ENCODE results near the gene OSBPL2. TPM values are rescaled to one million over a fixed set of nuclear protein-coding genes. Genes with fewer than 3 reads are reported as not detected.

The OSBPL2 gene
- total and polyA plus RNA-seq, 2 donors (not counting 1 experiment from before 2014, with no cell fraction given), result 28.1 to 74.3 TPM

DNA sequence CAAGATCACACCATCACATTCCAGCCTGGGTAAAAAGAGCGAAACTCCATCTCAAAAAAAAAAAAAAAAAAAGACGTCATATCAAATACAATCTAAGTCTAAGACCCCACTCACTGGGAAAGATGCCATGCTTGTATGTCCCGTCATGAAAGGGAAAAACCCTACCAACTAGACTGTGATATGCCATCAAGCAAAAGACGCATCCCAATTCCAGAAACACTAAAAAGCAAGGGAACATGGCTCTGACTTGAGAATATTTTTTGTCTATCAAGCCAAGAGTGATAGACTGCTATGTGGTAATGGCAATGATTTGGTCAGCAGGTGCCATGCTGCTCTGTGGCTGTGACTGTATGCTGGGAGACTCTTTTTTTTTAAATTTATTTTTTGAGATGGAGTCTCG is 105.8 kb downstream of the OSBPL2 start:
- H3K4me2 ChIP-seq (replicated peaks; ENCODE audit: low read depth, low read length, poor library complexity, severe bottlenecking), result no peak overlapping the region
- no peak overlapping the region for H2AFZ ChIP-seq (ENCODE audit: insufficient read depth, low read depth, low read length, poor library complexity, severe bottlenecking)
- TF ChIP-seq, protein P1, sequence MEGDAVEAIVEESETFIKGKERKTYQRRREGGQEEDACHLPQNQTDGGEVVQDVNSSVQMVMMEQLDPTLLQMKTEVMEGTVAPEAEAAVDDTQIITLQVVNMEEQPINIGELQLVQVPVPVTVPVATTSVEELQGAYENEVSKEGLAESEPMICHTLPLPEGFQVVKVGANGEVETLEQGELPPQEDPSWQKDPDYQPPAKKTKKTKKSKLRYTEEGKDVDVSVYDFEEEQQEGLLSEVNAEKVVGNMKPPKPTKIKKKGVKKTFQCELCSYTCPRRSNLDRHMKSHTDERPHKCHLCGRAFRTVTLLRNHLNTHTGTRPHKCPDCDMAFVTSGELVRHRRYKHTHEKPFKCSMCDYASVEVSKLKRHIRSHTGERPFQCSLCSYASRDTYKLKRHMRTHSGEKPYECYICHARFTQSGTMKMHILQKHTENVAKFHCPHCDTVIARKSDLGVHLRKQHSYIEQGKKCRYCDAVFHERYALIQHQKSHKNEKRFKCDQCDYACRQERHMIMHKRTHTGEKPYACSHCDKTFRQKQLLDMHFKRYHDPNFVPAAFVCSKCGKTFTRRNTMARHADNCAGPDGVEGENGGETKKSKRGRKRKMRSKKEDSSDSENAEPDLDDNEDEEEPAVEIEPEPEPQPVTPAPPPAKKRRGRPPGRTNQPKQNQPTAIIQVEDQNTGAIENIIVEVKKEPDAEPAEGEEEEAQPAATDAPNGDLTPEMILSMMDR (IDR thresholded peaks at IDR 0.05), result no peak
- TF ChIP-seq EZH2 (IDR thresholded peaks at IDR 0.05; ENCODE audit: borderline replicate concordance, insufficient read depth, low read depth, low read length, poor library complexity, severe bottlenecking), result no peak
- no peaks in the 10 kb centered on the region for H3K27me3 ChIP-seq (replicated peaks in 1 of 4; ENCODE audit: control extremely low read depth in 1 of 4, control insufficient read depth in 3 of 4, insufficient read depth in 4 of 4, low read length in 3 of 4)
- peaks cover 12 to 17% of the 10 kb centered on the region in 2 donors for H3K4me1 ChIP-seq (ENCODE audit: control insufficient read depth in 2 of 2, insufficient read depth in 2 of 2, low read length in 2 of 2)
- ChIA-PET CTCF (interaction anchor here (1.4 kb wide), 1 partner anchor 38 kb away, joined by 5 read pairs; no protein-coding TSS in a partner anchor), POLR2A (interaction anchor here (0.6 kb wide), 1 partner anchor 11 kb away, joined by 5 read pairs; no protein-coding TSS in a partner anchor)
- no peak for DNase-seq
- H3K79me2 ChIP-seq (ENCODE audit: control insufficient read depth, insufficient read depth, low read length), result no peaks in the 10 kb centered on the region
- no peak for ATAC-seq (ENCODE audit: low read depth)
- Mint-ChIP-seq H3K27me3 (no peaks in the 10 kb centered on the region), H3K9me3 (ENCODE audit: insufficient read depth) (peaks cover 3% of the 10 kb centered on the region), H3K4me3 (no peak overlapping the region), H3K4me1 (peaks cover 12% of the 10 kb centered on the region), H3K27ac (no peak overlapping the region)
- no peak overlapping the region for H3K9ac ChIP-seq (ENCODE audit: low read length)
- 100% methylated on average over 1 of the region's 5 CpGs for WGBS (ENCODE audit: insufficient coverage)
- no peaks in the 10 kb centered on the region for H4K20me1 ChIP-seq (ENCODE audit: control insufficient read depth, insufficient read depth, low read length, poor library complexity, severe bottlenecking)
- H3K4me3 ChIP-seq (ENCODE audit: control extremely low read depth in 1 of 5, extremely low read depth in 1 of 5, insufficient read depth in 1 of 5, low read depth in 2 of 5, low read length in 4 of 5), result no peak overlapping the region
- no peak overlapping the region for H3K27ac ChIP-seq (ENCODE audit: low read length in 2 of 2)
- intact Hi-C loops (cut with micrococcal nuclease), result no loop called here
- H3K9me3 ChIP-seq (ENCODE audit: control extremely low read depth in 1 of 3, control insufficient read depth in 2 of 3, insufficient read depth in 1 of 3, low read length in 2 of 3), result no peaks in the 10 kb centered on the region
- H3K36me3 ChIP-seq (replicated peaks in 1 of 2; ENCODE audit: control extremely low read depth in 1 of 2, control insufficient read depth in 1 of 2, extremely low read depth in 1 of 2, insufficient read depth in 2 of 2, low read length in 1 of 2), result no peaks in the 10 kb centered on the region

DNA sequence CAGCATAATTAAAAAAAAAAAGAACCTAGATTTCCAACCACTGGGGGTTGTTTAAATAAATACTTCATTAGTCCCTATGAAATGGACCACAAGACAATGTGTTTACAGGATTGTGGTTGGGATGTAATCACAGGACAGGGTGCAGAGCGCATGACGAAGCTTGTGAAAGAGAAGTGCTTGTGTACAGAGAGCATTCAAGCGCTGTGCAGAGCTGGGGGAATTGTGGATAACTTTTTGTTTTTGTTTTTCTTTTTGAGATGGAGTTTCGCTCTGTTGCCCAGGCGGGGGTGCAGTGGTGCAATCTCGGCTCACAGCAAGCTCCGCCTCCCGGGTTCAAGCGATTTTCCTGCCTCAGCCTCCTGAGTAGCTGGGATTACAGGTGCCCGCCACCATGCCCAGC is 106.5 kb downstream of the OSBPL2 start:
- Mint-ChIP-seq H3K4me3 (no peak overlapping the region), H3K9me3 (ENCODE audit: insufficient read depth) (peaks cover 3% of the 10 kb centered on the region), H3K27me3 (no peaks in the 10 kb centered on the region), H3K27ac (no peak overlapping the region), H3K4me1 (peaks cover 7% of the 10 kb centered on the region)
- H3K27ac ChIP-seq (ENCODE audit: low read length in 2 of 2), result no peak overlapping the region
- H3K9ac ChIP-seq (ENCODE audit: low read length), result no peak overlapping the region
- H3K9me3 ChIP-seq (ENCODE audit: control extremely low read depth in 1 of 3, control insufficient read depth in 2 of 3, insufficient read depth in 1 of 3, low read length in 2 of 3), result no peaks in the 10 kb centered on the region
- H3K79me2 ChIP-seq (ENCODE audit: control insufficient read depth, insufficient read depth, low read length), result no peaks in the 10 kb centered on the region
- no peak overlapping the region for H3K4me2 ChIP-seq (replicated peaks; ENCODE audit: low read depth, low read length, poor library complexity, severe bottlenecking)
- H3K4me1 ChIP-seq (ENCODE audit: control insufficient read depth in 2 of 2, insufficient read depth in 2 of 2, low read length in 2 of 2), result peaks cover 9 to 11% of the 10 kb centered on the region in 2 donors
- ATAC-seq (ENCODE audit: low read depth) (no peak), DNase-seq (no peak)
- 82% methylated on average over 7 of the region's 10 CpGs for WGBS (ENCODE audit: insufficient coverage)
- H2AFZ ChIP-seq (ENCODE audit: insufficient read depth, low read depth, low read length, poor library complexity, severe bottlenecking), result no peak overlapping the region
- ChIA-PET POLR2A (no interaction called here), CTCF (no interaction called here)
- H3K36me3 ChIP-seq (replicated peaks in 1 of 2; ENCODE audit: control extremely low read depth in 1 of 2, control insufficient read depth in 1 of 2, extremely low read depth in 1 of 2, insufficient read depth in 2 of 2, low read length in 1 of 2), result no peaks in the 10 kb centered on the region
- intact Hi-C loops (cut with micrococcal nuclease), result no loop called here
- no peaks in the 10 kb centered on the region for H4K20me1 ChIP-seq (ENCODE audit: control insufficient read depth, insufficient read depth, low read length, poor library complexity, severe bottlenecking)
- H3K27me3 ChIP-seq (replicated peaks in 1 of 4; ENCODE audit: control extremely low read depth in 1 of 4, control insufficient read depth in 3 of 4, insufficient read depth in 4 of 4, low read length in 3 of 4), result no peaks in the 10 kb centered on the region
- H3K4me3 ChIP-seq (ENCODE audit: control extremely low read depth in 1 of 5, extremely low read depth in 1 of 5, insufficient read depth in 1 of 5, low read depth in 2 of 5, low read length in 4 of 5), result no peak overlapping the region
- TF ChIP-seq, protein P1 (IDR thresholded peaks at IDR 0.05), result no peak
- TF ChIP-seq EZH2 (IDR thresholded peaks at IDR 0.05; ENCODE audit: borderline replicate concordance, insufficient read depth, low read depth, low read length, poor library complexity, severe bottlenecking), result no peak

Other genes starting within 250 kb of the OSBPL2 start
- 36.9 and 39.5 TPM in 2 replicates for gene TAF4, start 172.6 kb upstream of the OSBPL2 start, total RNA-seq
- gene TAF4, start 172.6 kb upstream of the OSBPL2 start, polyA plus RNA-seq, result 13.9 and 20.2 TPM in 2 replicates
- gene LSM14B, start 116.0 kb upstream of the OSBPL2 start, total RNA-seq, result 52.8 and 55.0 TPM in 2 replicates
- 26.8 and 33.1 TPM in 2 replicates for gene LSM14B, start 116.0 kb upstream of the OSBPL2 start, polyA plus RNA-seq
- gene PSMA7, start 95.1 kb upstream of the OSBPL2 start, total RNA-seq, result 140 TPM in 2 replicates
- 252 and 368 TPM in 2 replicates for gene PSMA7, start 95.1 kb upstream of the OSBPL2 start, polyA plus RNA-seq
- gene SS18L1, start 94.8 kb upstream of the OSBPL2 start, total RNA-seq, result 20.7 and 22.0 TPM in 2 replicates
- gene SS18L1, start 94.8 kb upstream of the OSBPL2 start, polyA plus RNA-seq, result 14.9 and 15.4 TPM in 2 replicates
- gene MTG2, start 55.5 kb upstream of the OSBPL2 start, total RNA-seq, result 47.6 and 48.4 TPM in 2 replicates
- 24.9 and 29.6 TPM in 2 replicates for gene MTG2, start 55.5 kb upstream of the OSBPL2 start, polyA plus RNA-seq
- not detected in 2 replicates for gene HRH3, start 18.2 kb upstream of the OSBPL2 start, total RNA-seq
- not detected in 2 replicates for gene HRH3, start 18.2 kb upstream of the OSBPL2 start, polyA plus RNA-seq
- gene ADRM1, start 64.5 kb downstream of the OSBPL2 start, total RNA-seq, result 64.2 and 73.9 TPM in 2 replicates
- 63.3 and 87.2 TPM in 2 replicates for gene ADRM1, start 64.5 kb downstream of the OSBPL2 start, polyA plus RNA-seq
- gene LAMA5, start 128.8 kb downstream of the OSBPL2 start, total RNA-seq, result 83.5 and 89.7 TPM in 2 replicates
- 25.6 and 52.9 TPM in 2 replicates for gene LAMA5, start 128.8 kb downstream of the OSBPL2 start, polyA plus RNA-seq
- gene RPS21, start 148.6 kb downstream of the OSBPL2 start, total RNA-seq, result 2,429 and 2,653 TPM in 2 replicates
- gene RPS21, start 148.6 kb downstream of the OSBPL2 start, polyA plus RNA-seq, result 9,603 and 17,028 TPM in 2 replicates
- gene CABLES2, start 168.8 kb downstream of the OSBPL2 start, total RNA-seq, result 8.2 and 8.6 TPM in 2 replicates
- gene CABLES2, start 168.8 kb downstream of the OSBPL2 start, polyA plus RNA-seq, result 4.8 and 6.1 TPM in 2 replicates
- gene RBBP8NL, start 189.0 kb downstream of the OSBPL2 start, total RNA-seq, result not detected in 2 replicates
- gene RBBP8NL, start 189.0 kb downstream of the OSBPL2 start, polyA plus RNA-seq, result not detected in 2 replicates
- gene GATA5, start 237.5 kb downstream of the OSBPL2 start, total RNA-seq, result not detected in 2 replicates
- not detected in 2 replicates for gene GATA5, start 237.5 kb downstream of the OSBPL2 start, polyA plus RNA-seq